CD14-positive monocyte (primary cell): Measurements from ENCODE around the gene GJB6. TPM values are rescaled to one million over a fixed set of nuclear protein-coding genes. Genes with fewer than 3 reads are reported as not detected.

Source experiments
- DNase-seq, 3 donors: peaks; one replicate each; pipeline ENCODE4 v3.0.0-alpha.2; 2011 to 2022
- H2AFZ ChIP-seq: 2 replicates; pipeline ENCODE4 v1.6.0; 2012; ENCODE audit warnings: mild to moderate bottlenecking, low read depth, low read length, inconsistent platforms; ENCODE audit not compliant: insufficient read depth, poor library complexity, severe bottlenecking
- H3K27ac ChIP-seq, 2 donors: 1 replicate in 1 of 2; 2 replicates in 1 of 2; pipeline ENCODE4 v1.5.1; 2012 to 2013; ENCODE audit warnings: low read length in 2 of 2, control low read depth in 1 of 2, inconsistent platforms in 1 of 2, low read depth in 1 of 2, mild to moderate bottlenecking in 1 of 2
- H3K27me3 ChIP-seq, 2 donors: one replicate each; pipeline versions ENCODE4 v1.6.0 to v1.6.1; 2011 to 2013; ENCODE audit warnings: low read length in 2 of 2; ENCODE audit not compliant: control insufficient read depth in 2 of 2, insufficient read depth in 2 of 2
- H3K36me3 ChIP-seq, 2 donors: replicated peaks in 1 of 2; 1 replicate in 1 of 2; 2 replicates in 1 of 2; pipeline versions ENCODE4 v1.5.1 to v1.6.1; 2012 to 2013; ENCODE audit warnings: low read length in 2 of 2, control low read depth in 1 of 2, inconsistent platforms in 1 of 2, mild to moderate bottlenecking in 1 of 2; ENCODE audit not compliant: insufficient read depth in 2 of 2, control insufficient read depth in 1 of 2
- H3K4me1 ChIP-seq, 2 donors: 1 replicate in 1 of 2; 2 replicates in 1 of 2; pipeline versions ENCODE4 v1.5.1 to v1.6.1; 2012 to 2013; ENCODE audit warnings: low read length in 2 of 2, control low read depth in 1 of 2, inconsistent platforms in 1 of 2, mild to moderate bottlenecking in 1 of 2, moderate library complexity in 1 of 2; ENCODE audit not compliant: insufficient read depth in 2 of 2, control insufficient read depth in 1 of 2
- H3K4me2 ChIP-seq: replicated peaks from 2 replicates; pipeline ENCODE3; 2012; ENCODE audit warnings: low read length, moderate library complexity, mild to moderate bottlenecking; ENCODE audit not compliant: poor library complexity, severe bottlenecking; ENCODE audit errors: extremely low read depth
- H3K4me3 ChIP-seq, 3 experiments: fragments of 200-600 bp in 1 of 3; sonication (generic) in 1 of 3; replicated peaks in 1 of 3; 1 replicate in 2 of 3; 2 replicates in 1 of 3; pipeline ENCODE4 v1.5.1; 2011 to 2013; ENCODE audit warnings: low read length in 3 of 3, mild to moderate bottlenecking in 3 of 3, control low read depth in 2 of 3, low read depth in 2 of 3, inconsistent platforms in 1 of 3, moderate library complexity in 1 of 3
- H3K79me2 ChIP-seq: 2 replicates; pipeline ENCODE4 v1.6.0; 2012; ENCODE audit warnings: mild to moderate bottlenecking, control low read depth, inconsistent platforms, low read length, moderate library complexity; ENCODE audit not compliant: insufficient read depth
- H3K9ac ChIP-seq: 2 replicates; pipeline ENCODE4 v1.6.0; 2017; ENCODE audit warnings: low read length, mild to moderate bottlenecking; ENCODE audit not compliant: insufficient read depth, poor library complexity, severe bottlenecking
- H3K9me3 ChIP-seq, 2 donors: replicated peaks in 1 of 2; 1 replicate in 1 of 2; 2 replicates in 1 of 2; pipeline versions ENCODE4 v1.5.1 to v1.6.1; 2012 to 2013; ENCODE audit warnings: low read length in 2 of 2, control low read depth in 1 of 2; ENCODE audit not compliant: control insufficient read depth in 1 of 2, insufficient read depth in 1 of 2
- H4K20me1 ChIP-seq: 2 replicates; pipeline ENCODE4 v1.6.0; 2012; ENCODE audit warnings: mild to moderate bottlenecking, low read length, control low read depth, moderate library complexity; ENCODE audit not compliant: insufficient read depth
- H3K27ac Mint-ChIP-seq, 7 donors: one replicate each; pipeline ENCODE4 v1.8.0; 2020; ENCODE audit warnings: mild to moderate bottlenecking in 7 of 7, mixed read lengths in 7 of 7, moderate library complexity in 6 of 7, inconsistent platforms in 2 of 7
- H3K27me3 Mint-ChIP-seq, 3 donors: one replicate each; pipeline ENCODE4 v1.8.0; 2021 to 2022; ENCODE audit warnings: low read depth in 3 of 3, mild to moderate bottlenecking in 3 of 3, mixed read lengths in 3 of 3, moderate library complexity in 3 of 3, inconsistent platforms in 1 of 3
- H3K36me3 Mint-ChIP-seq, 2 donors: one replicate each; pipeline ENCODE4 v1.8.0; 2020; ENCODE audit warnings: mixed read lengths in 2 of 2, inconsistent platforms in 1 of 2, mild to moderate bottlenecking in 1 of 2
- H3K4me1 Mint-ChIP-seq: one replicate; pipeline ENCODE4 v1.8.0; 2020; ENCODE audit warnings: mild to moderate bottlenecking, mixed read lengths
- H3K4me3 Mint-ChIP-seq, 2 donors: one replicate each; pipeline ENCODE4 v1.8.0; 2020; ENCODE audit warnings: mild to moderate bottlenecking in 2 of 2, mixed read lengths in 2 of 2, moderate library complexity in 1 of 2
- H3K9me3 Mint-ChIP-seq, 7 donors: one replicate each; pipeline ENCODE4 v1.8.0; 2020 to 2022; ENCODE audit warnings: mixed read lengths in 7 of 7, mild to moderate bottlenecking in 6 of 7, moderate library complexity in 6 of 7, inconsistent platforms in 2 of 7
- CTCF ChIP-seq: fragments of 200-600 bp; IDR thresholded peaks from one replicate; pipeline ENCODE4 v1.8.0; 2022; ENCODE audit warnings: antibody characterized with exemption, mild to moderate bottlenecking
- WGBS: methylation state at CpG from one replicate; pipeline ENCODE4 v1.1.5; 2013; ENCODE audit warnings: missing lambda C conversion rate; ENCODE audit not compliant: insufficient coverage; 5-methylcytosine and 5-hydroxymethylcytosine counted together
- intact Hi-C, 2 donors: fragments of 100-400 bp; cut with micrococcal nuclease; formaldehyde crosslinking; loops; one replicate each; pipeline versions ENCODE4 v1.15.0 to v1.15.1; 2023
- polyA plus RNA-seq, 3 donors: library from polyadenylated mRNA; depleted of rRNA in 1 of 3; unstranded in 2 of 3; stranded (reverse) in 1 of 3; fragments of 300-500 nt in 2 of 3; fragments of >200 nt in 1 of 3; fragmentation: Illumina TruSeq in 2 of 3; gene quantifications; 1 replicate in 2 of 3; 2 replicates in 1 of 3; pipeline ENCODE4 v1.2.3, GENCODE V29; 2012 to 2021

The GJB6 gene
- polyA plus RNA-seq, 3 donors = 0.32 TPM; not detected in 2

GRCh38 chr13:20239748-20240147 lies 7.6 kb upstream of the GJB6 start:
- Histone ChIP-seq H3K4me1 (no peaks in the 10 kb centered on the region), H3K27ac (no peak overlapping the region), H3K9ac (no peak overlapping the region), H3K27me3 (no peaks in the 10 kb centered on the region), H3K79me2 (no peaks in the 10 kb centered on the region), H3K4me3 (no peak overlapping the region), H3K36me3 (no peaks in the 10 kb centered on the region), H3K9me3 (no peaks in the 10 kb centered on the region), H4K20me1 (no peaks in the 10 kb centered on the region), H3K4me2 (no peak overlapping the region), H2AFZ (no peak overlapping the region)
- TF ChIP-seq CTCF = no peak
- Mint-ChIP-seq H3K27ac (peak overlapping the region in 1 of 7 donors; percentile 16), H3K4me3 (no peak overlapping the region), H3K9me3 (peaks cover 0 to 10% (median 3%) of the 10 kb centered on the region in 7 donors), H3K36me3 (peaks cover 0 to 3% of the 10 kb centered on the region in 2 donors), H3K27me3 (peaks cover 4 to 20% (median 11%) of the 10 kb centered on the region in 3 donors), H3K4me1 (peaks cover 2% of the 10 kb centered on the region)
- intact Hi-C loops = no loop called here
- WGBS = 100% methylated on average over 3 of the region's 6 CpGs
- DNase-seq = no peak

- Mint-ChIP-seq H3K9me3 (peaks cover 0 to 11% (median 4%) of the 10 kb centered on the region in 7 donors), H3K4me3 (peak overlapping the region; percentile 37 to 71), H3K36me3 (peaks cover 0 to 16% of the 10 kb centered on the region in 2 donors), H3K4me1 (peaks cover 18% of the 10 kb centered on the region), H3K27ac (no peak overlapping the region), H3K27me3 (peaks cover 41 to 62% (median 44%) of the 10 kb centered on the region in 3 donors)
- peak overlapping the region; percentile 43 for H3K9ac ChIP-seq
- H3K4me2 ChIP-seq = peak overlapping the region; percentile 88
- peaks cover 2 to 7% of the 10 kb centered on the region in 2 donors for H3K9me3 ChIP-seq
- intact Hi-C loops = no loop called here
- no peak overlapping the region for H3K27ac ChIP-seq
- no peaks in the 10 kb centered on the region for H3K79me2 ChIP-seq
- peak overlapping the region in 2 of 3 experiments; percentile 11 to 71 for H3K4me3 ChIP-seq
- DNase-seq = no peak
- H3K4me1 ChIP-seq = peaks cover 18% of the 10 kb centered on the region in 2 donors
- no peak for TF ChIP-seq CTCF
- peak overlapping the region; percentile 73 for H2AFZ ChIP-seq
- WGBS = 11% methylated on average over 9 of the region's 25 CpGs
- no peaks in the 10 kb centered on the region for H4K20me1 ChIP-seq
- peaks cover 35 to 51% of the 10 kb centered on the region in 2 donors for H3K27me3 ChIP-seq
- H3K36me3 ChIP-seq = no peaks in the 10 kb centered on the region
These were observed 598 bp upstream of the GJB6 start for GRCh38 chr13:20232556-20233277.
